ENCODE results near the gene TARBP1.

GRCh38 chr1:234468580-234468979 is 10.4 kb downstream of the TARBP1 start:
- TF ChIP-seq, protein P1, sequence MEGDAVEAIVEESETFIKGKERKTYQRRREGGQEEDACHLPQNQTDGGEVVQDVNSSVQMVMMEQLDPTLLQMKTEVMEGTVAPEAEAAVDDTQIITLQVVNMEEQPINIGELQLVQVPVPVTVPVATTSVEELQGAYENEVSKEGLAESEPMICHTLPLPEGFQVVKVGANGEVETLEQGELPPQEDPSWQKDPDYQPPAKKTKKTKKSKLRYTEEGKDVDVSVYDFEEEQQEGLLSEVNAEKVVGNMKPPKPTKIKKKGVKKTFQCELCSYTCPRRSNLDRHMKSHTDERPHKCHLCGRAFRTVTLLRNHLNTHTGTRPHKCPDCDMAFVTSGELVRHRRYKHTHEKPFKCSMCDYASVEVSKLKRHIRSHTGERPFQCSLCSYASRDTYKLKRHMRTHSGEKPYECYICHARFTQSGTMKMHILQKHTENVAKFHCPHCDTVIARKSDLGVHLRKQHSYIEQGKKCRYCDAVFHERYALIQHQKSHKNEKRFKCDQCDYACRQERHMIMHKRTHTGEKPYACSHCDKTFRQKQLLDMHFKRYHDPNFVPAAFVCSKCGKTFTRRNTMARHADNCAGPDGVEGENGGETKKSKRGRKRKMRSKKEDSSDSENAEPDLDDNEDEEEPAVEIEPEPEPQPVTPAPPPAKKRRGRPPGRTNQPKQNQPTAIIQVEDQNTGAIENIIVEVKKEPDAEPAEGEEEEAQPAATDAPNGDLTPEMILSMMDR (IDR thresholded peaks at IDR 0.05): no peak
- no peak for TF ChIP-seq POLR2A (IDR thresholded peaks at IDR 0.05)

All from esophagus squamous epithelium (tissue), 4 donors.